Measurements from ENCODE around the gene RET.

GRCh38 chr10:43172645-43173044, 95.8 kb downstream of the RET start:
- TF ChIP-seq CTCF (IDR thresholded peaks at IDR 0.05): no peak
- TF ChIP-seq POLR2AphosphoS5 (IDR thresholded peaks at IDR 0.05): no peak
- no peak for TF ChIP-seq POLR2A (IDR thresholded peaks at IDR 0.05)
- no peak for TF ChIP-seq EP300 (IDR thresholded peaks at IDR 0.05)
